DND-41 (cell line): ENCODE data around the gene AHRR.

ENCODE experiments used
- CTCF ChIP-seq: IDR thresholded peaks from 2 replicates; pipeline ENCODE4 v1.5.1; 2012; ENCODE audit warnings: borderline replicate concordance, low read length, moderate library complexity, mild to moderate bottlenecking; ENCODE audit not compliant: poor library complexity, severe bottlenecking; ENCODE audit errors: extremely low read depth
- EZH2 ChIP-seq: IDR thresholded peaks from 3 replicates; pipeline ENCODE4 v1.6.1; 2012; ENCODE audit warnings: borderline replicate concordance, low read depth, mild to moderate bottlenecking, moderate library complexity, low read length, inconsistent platforms; ENCODE audit not compliant: severe bottlenecking

- no peak for TF ChIP-seq CTCF
- TF ChIP-seq EZH2: no peak
These were observed 79.0 kb downstream of the AHRR start for GRCh38 chr5:400282-401145.
